PC-3 (cell line): ENCODE results near the gene PREX1.

Source experiments
- CTCF ChIP-seq: fragments of 300-600 bp; sonication (generic); conservative IDR thresholded peaks from 2 replicates; pipeline ENCODE4 v1.5.1; 2017; ENCODE audit warnings: antibody characterized with exemption, low read depth, mild to moderate bottlenecking, low read length
- EZH2 ChIP-seq: fragments of 300-600 bp; sonication (generic); IDR thresholded peaks from one replicate; pipeline ENCODE4 v1.6.1; 2017; ENCODE audit warnings: antibody characterized with exemption, mild to moderate bottlenecking, low read length; ENCODE audit not compliant: unreplicated experiment
- EZH2phosphoT487 ChIP-seq: fragments of 300-600 bp; sonication (generic); IDR thresholded peaks from 2 replicates; pipeline ENCODE4 v1.6.1; 2018; ENCODE audit warnings: mild to moderate bottlenecking, antibody characterized with exemption, low read length, borderline replicate concordance

DNA sequence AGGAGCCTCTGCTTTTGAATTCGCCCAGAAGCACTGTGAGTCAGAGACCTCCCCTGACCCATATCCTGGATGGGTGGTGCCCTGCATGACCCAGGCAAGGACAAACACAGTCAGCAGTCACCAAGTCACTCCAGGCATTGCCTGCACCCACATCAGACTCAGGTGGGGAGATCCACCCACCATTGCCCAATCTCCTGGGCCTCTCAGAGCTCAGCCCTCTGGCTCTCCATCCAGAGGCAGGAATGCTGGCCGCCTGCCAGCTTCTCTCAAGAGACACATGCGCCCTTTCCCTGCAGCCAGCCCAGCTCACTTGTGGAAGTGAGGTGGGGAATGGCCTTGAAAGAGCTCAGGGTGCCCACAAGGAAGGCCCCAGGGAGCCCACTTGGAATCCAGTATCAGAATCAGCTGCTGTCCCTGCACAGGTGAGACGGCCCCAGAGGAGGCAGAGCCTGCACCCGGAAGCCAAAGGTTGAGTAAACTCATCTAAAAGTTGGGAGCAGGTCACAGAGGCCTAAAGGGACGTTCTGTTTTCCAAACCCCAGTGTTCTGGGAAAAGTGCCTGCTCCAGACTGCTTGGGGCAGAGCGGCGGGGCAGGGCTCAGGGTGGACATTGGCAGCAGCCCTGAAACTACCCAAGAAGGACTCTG is 129.8 kb downstream of the PREX1 start:
- TF ChIP-seq CTCF (no peak), EZH2phosphoT487 (no peak), EZH2 (no peak)
